Stimulated activated CD4-positive, alpha-beta T cell treated with anti-CD3 and anti-CD28 coated beads, Interleukin-2, amount 100 ng/mL, for 48 hours (primary cell): ENCODE data around the gene MTHFD1L.

Experiments used
- DNase-seq, 2 donors: peaks; one replicate each; pipeline ENCODE4 v3.0.0-alpha.2; 2020

Gene MTHFD1L

GRCh38 chr6:151128763-151129370 lies 263.4 kb downstream of the MTHFD1L start:
- DNase-seq, result no peak

GRCh38 chr6:151130329-151130728 lies 264.8 kb downstream of the MTHFD1L start:
- DNase-seq, result no peak

- DNase-seq, result no peak
Observed at GRCh38 chr6:151131324-151132007, 266.0 kb downstream of the MTHFD1L start.

GRCh38 chr6:151136141-151136755 lies 270.7 kb downstream of the MTHFD1L start:
- no peak for DNase-seq

GRCh38 chr6:151137542-151137941 lies 272.0 kb downstream of the MTHFD1L start:
- DNase-seq, result no peak

GRCh38 chr6:151139524-151139923 lies 274.0 kb downstream of the MTHFD1L start:
- DNase-seq, result no peak

GRCh38 chr6:151140767-151141166 lies 275.3 kb downstream of the MTHFD1L start:
- DNase-seq, result no peak

GRCh38 chr6:151141685-151142084 lies 276.2 kb downstream of the MTHFD1L start:
- DNase-seq, result no peak

- no peak for DNase-seq
Observed at GRCh38 chr6:151142676-151143075, 277.2 kb downstream of the MTHFD1L start.

- no peak for DNase-seq
Observed at GRCh38 chr6:151143337-151143736, 277.8 kb downstream of the MTHFD1L start.

GRCh38 chr6:151143806-151144205 lies 278.3 kb downstream of the MTHFD1L start:
- no peak for DNase-seq

GRCh38 chr6:151147118-151147832 lies 281.8 kb downstream of the MTHFD1L start:
- no peak for DNase-seq

- no peak for DNase-seq
Observed at GRCh38 chr6:151148111-151148510, 282.6 kb downstream of the MTHFD1L start.

GRCh38 chr6:151149793-151150192 lies 284.3 kb downstream of the MTHFD1L start:
- DNase-seq, result no peak
